GM21447 (cell line): ENCODE measurements around the gene TRIM9.
A peak's percentile ranks its signal among the peaks of the same experiment; 100 is the strongest.
"Not testable (repeated sequence)": the region's sequence is repeated elsewhere in the genome, so short reads cannot be mapped to it uniquely, and the experiment has no call there.

ENCODE experiments used
- ATAC-seq: cut with Tn5 transposase; IDR thresholded peaks from one replicate; pipeline ENCODE4 v1.9.1; 2021; ENCODE audit not compliant: unreplicated experiment

Gene TRIM9

GRCh38 chr14:50967790-50968189 is 127.1 kb downstream of the TRIM9 start:
- no peak for ATAC-seq

GRCh38 chr14:50967103-50967502 is 127.8 kb downstream of the TRIM9 start:
- ATAC-seq = no peak

DNA sequence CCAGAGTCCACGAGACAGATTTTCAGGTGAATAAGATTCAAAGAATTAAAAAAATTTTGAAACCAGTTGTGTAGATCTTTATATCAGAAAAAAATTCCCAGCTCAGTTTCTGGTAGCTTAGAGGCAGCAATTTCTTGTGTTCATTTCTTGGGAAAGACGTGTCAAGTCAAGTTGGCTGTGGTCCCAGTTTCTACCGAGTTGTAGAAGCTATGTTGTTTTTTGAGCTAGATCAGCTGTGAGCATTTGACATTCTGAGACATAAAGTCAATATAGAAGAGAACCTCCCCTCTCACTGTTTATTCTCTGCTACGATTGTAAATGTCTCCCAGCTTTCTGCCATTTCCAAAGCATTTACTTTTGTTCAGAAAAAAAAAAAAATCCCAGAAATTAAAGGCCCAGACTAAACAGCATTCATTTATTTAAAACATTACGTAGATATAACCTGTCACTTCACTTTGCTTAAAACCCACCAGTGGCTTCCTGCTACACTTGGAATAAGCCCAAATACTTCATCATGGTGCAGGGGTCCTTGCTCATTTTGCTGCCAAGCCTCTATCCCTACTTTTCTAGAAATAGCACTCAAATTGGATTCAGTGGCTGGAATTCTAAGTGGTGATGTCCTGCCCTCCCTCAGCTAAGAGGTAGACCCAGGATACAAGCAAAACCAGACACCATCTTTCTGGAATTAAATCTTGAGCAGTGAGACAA is 130.1 kb downstream of the TRIM9 start:
- no peak for ATAC-seq

DNA sequence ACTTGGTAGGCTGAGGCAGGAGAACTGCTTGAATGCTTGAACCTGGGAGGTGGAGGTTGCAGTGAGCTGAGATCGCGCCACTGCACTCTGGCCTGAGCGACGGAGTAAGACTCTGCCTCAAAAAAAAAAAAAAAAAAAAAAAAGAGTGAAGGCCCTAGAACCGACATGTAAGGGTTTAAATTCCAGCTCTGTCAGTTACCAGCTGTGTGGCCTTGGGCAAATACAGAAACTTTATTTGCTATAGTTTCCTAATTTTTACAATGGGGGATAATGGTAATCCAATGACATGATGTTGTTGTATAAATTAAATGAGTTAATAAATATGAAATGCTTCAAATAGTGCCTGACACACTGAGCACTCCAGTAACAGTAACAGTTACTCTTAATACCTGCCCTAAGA is 131.0 kb downstream of the TRIM9 start:
- ATAC-seq = no peak

DNA sequence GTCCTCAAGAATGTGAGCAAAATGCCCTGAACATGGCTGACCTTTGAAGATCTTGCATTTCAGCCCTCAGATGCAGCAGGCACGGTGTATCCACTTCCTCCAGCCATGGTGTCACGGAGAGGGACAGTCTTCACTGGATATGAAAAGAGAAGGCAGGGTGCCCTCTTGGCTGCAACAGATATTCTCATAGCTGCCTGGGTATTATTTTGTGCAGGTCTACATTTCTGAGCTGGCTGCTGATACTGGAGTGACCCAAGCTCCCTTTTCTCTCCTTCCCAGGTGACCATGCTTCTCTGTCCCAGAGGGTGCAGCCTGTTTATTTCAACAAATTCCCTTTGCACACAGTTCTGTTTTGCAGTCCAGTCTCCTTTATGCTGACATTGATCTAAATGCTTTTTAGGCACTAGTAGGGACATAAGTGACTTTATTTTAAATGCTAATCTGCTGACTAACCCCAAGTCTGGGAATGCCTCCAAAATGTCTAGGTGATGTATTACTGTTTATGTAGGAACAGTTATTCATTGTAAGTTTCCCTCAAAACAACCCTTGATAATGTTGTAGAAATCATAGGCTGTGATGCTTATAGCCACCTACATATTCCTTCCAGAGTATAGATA is 133.2 kb downstream of the TRIM9 start:
- ATAC-seq = no peak

DNA sequence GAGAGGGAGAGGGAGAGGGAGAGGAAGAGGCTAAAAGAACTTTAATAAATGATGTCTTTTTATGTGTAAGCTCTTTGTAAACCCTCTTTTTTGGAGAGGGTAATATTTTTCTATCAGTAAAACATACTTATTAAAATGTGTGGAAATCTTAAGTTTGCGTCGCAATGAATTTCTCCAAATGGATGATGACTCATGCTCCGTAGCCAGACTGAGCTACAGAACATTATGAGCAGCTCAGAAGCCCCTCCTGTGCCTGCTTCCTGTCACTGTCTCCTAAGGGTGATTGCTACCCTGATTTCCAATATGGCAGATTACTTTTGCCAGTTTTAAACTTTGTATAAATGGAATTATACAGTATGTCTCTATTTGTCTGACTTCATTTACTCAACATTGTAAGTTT is 137.6 kb downstream of the TRIM9 start:
- ATAC-seq = no peak

DNA sequence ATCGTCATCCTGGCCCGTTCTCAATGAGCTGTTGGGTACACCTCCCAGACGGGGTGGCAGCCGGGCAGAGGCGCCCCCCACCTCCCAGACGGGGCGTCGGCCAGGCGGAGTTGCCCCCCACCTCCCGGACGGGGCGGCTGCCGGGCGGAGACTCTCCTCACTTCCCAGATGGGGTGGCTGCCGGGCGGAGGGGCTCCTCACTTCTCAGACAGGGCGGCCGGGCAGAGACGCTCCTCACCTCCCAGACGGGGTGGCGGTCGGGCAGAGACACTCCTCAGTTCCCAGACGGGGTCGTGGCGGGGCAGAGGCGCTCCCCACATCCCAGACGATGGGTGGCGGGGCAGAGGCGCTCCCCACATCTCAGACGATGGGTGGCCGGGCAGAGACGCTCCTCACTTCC is 138.5 kb downstream of the TRIM9 start:
- ATAC-seq = not testable (repeated sequence)

DNA sequence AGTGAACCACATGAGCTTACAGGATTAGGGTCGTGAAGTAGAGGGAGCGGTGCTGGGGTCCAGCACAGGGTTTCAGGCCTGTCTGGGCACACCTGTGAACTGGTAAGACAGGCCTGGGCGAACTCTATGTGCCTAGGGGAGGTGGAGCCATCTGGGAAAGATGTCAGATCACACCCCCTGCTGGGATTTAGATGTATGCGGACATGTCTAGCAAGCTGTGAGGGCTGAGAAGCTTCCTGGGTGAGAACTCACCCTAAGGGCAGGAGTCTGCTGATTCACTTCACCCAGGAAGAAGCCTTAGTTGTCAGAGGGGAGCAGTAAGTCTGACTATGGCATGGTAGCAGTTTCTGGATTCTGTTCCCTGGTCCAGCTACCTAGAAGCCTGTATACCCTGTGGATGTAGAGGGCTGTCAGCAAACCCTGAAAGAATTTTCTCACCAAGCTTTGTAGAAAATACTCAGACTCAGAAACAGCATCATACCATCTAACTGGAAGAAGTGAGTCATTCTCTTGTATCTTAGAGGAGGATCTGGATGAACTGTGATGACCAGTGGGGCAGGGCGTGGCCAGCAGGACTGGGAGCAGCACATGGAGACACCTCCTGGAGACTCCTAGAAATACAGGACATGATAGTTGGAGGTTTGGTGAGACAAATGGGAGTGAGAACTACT is 139.4 kb downstream of the TRIM9 start:
- no peak for ATAC-seq

GRCh38 chr14:50954811-50955372 is 140.0 kb downstream of the TRIM9 start:
- no peak for ATAC-seq

- ATAC-seq = no peak
Measured at GRCh38 chr14:50953502-50953901, 141.4 kb downstream of the TRIM9 start.

DNA sequence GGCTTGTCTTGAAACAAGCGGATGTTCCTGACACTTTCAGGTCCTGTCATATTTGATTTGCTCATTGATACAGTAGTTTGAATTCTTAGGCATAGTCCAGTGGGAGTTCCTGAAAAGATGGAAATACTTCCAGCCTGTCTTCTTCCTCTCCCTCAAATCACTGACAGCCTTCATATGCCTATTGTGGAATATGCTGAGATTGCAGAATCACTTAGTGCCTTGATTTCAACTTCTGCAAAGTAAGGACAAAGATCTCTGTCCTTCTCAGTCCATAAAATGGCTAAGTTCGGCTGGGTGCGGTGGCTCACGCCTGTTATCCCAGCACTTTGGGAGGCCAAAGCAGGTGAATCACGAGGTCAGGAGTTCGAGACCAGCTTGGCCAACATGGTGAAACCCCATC is 143.9 kb downstream of the TRIM9 start:
- ATAC-seq = no peak

GRCh38 chr14:50948205-50948604 is 146.7 kb downstream of the TRIM9 start:
- no peak for ATAC-seq

DNA sequence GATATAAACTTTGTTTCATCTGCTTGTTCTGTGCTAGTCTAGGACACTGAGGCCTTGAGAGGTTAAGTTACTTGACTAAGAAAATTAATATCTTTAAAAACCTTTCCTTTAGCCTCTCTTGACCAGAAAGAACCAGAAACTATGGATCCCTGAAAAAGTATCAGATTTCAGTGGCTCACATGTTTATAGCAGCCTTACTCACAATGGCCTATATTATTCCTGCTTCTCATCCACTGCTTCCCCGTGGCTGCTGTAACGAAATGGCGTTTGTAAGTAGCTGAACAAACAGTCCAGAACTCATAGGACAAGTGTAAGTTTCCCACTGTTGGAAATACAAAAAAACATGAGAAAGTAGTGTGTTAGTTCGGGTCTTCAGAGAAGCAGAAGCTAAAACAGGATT is 147.5 kb downstream of the TRIM9 start:
- ATAC-seq = no peak

- ATAC-seq = no peak
Measured at GRCh38 chr14:50946234-50946935, 148.5 kb downstream of the TRIM9 start.

DNA sequence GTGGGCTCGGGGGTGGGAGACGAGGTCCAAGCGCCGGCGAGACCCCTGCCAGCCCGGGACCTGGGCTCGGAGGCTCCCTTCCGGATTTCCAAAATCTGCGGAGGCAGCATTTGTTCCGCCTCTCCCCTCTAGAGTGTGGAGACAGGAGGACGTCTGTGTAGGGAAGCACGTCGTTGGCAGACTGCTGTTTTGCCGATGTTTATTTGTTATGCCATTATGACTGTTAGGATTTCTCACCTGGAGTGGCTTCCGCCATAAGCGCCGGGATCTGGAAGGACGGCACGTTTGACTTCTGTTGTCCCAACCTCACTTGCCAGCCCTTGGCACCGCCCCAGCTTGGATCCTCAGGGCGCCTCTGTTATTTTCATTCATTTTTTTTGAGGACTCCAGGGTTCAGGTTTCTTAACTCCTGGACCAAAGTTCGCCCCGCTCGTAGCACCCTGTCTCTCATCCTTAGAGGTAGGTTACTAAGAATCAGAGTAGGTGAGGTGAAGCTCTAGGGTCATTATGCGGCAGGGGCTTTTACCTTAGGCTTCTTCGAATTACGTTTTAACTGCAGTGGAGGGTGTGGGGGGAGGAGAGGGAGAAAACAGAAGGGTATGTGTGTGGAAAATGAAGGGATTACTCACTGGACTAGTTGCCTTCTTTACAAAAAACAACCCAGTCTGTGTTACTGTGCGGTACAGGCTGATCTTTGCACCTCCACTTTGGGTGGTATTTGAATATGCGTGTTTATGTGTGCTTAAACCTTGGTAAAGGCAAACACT is 150.1 kb downstream of the TRIM9 start:
- ATAC-seq = peak; percentile 44

- peak; percentile 62 for ATAC-seq
Measured at GRCh38 chr14:50943943-50944646, 150.8 kb downstream of the TRIM9 start, which contains the start of gene PYGL. Gene PYGL, minus strand, starts transcription at chr14:50944483. Its CDS starts 80 bp downstream, at chr14:50944403.

DNA sequence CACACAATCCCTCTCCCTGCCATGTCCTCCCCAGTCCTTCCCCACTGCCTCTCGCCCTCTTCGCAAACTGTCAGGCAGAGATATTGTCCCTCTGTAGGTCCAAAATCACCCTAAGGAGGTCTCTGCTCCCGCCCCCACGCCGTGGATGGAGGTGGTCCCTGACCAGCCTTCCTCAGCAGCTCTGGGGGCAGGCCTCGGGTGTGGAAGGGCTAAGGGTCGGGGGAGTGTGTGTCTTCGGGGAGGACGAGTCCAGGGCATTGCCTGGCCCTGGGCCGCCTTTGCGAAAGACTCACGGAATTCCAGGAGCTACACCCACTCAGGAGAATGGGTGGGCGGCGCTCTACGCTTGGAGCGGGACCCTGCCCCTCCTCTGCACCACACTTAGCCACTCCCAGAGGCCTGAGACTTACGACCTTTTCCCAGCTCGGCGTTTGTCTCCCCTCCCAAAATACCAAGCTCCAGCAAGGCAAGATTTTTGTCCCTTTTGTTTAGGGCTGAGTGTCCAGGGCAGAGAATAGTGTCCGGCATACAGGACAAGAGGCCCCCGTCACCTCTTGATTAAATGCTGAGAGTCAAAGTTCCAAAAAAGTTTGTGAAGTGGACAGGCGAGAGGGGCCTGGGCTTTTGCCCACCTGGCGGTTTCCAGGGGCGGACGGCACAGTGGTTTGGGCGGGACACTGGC is 151.5 kb downstream of the TRIM9 start:
- no peak for ATAC-seq

DNA sequence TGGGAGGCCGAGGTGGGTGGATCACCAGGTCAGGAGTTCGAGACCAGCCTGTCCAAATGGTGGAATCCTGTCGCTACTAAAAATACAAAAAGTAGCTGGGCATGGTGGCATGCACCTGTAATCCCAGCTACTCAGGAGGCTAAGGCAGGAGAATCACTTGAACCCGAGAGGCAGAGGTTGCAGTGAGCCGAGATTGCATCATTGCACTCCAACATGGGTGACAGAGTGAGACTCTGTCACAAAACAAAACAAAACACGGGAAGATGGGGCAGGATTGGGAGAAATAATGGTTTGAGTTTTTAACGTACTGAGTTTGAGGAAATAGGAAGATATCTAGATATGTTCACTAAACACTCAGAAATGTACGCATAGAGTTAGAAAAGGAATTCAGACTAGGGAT is 153.3 kb downstream of the TRIM9 start:
- not testable (repeated sequence) for ATAC-seq

GRCh38 chr14:50941151-50941550 is 153.8 kb downstream of the TRIM9 start:
- no peak for ATAC-seq
